Aorta (tissue), 5 donors: ENCODE data around the gene DLX3. TPM values are rescaled to one million over a fixed set of nuclear protein-coding genes. Genes with fewer than 3 reads are reported as not detected.

Experiments used
- ATAC-seq: fragments of 200-7000 bp; cut with Tn5 transposase; one replicate; pipeline ENCODE4 v1.9.1; 2022; ENCODE audit warnings: moderate library complexity; ENCODE audit not compliant: low FRiP score
- DNase-seq, 2 donors: peaks; one replicate each; pipeline ENCODE4 v3.0.0-alpha.2; 2020
- H3K27ac ChIP-seq, 2 donors: one replicate each; pipeline ENCODE4 v1.5.1; 2013; ENCODE audit warnings: low read length in 2 of 2, mild to moderate bottlenecking in 2 of 2, moderate library complexity in 2 of 2, control low read depth in 1 of 2, inconsistent platforms in 1 of 2, low read depth in 1 of 2
- H3K27me3 ChIP-seq, 2 donors: one replicate each; pipeline ENCODE4 v1.6.1; 2013; ENCODE audit warnings: control low read depth in 1 of 2, low read length in 1 of 2, mild to moderate bottlenecking in 1 of 2, moderate library complexity in 1 of 2; ENCODE audit not compliant: insufficient read depth in 2 of 2, control insufficient read depth in 1 of 2
- H3K36me3 ChIP-seq, 2 donors: one replicate each; pipeline ENCODE4 v1.6.1; 2013; ENCODE audit warnings: control low read depth in 1 of 2, low read length in 1 of 2, mild to moderate bottlenecking in 1 of 2; ENCODE audit not compliant: insufficient read depth in 2 of 2, control insufficient read depth in 1 of 2
- H3K4me1 ChIP-seq, 2 donors: one replicate each; pipeline ENCODE4 v1.6.1; 2013; ENCODE audit warnings: low read length in 2 of 2, control low read depth in 1 of 2, mild to moderate bottlenecking in 1 of 2, moderate library complexity in 1 of 2; ENCODE audit not compliant: insufficient read depth in 2 of 2, control insufficient read depth in 1 of 2
- H3K4me3 ChIP-seq, 2 donors: one replicate each; pipeline ENCODE4 v1.5.1; 2013; ENCODE audit warnings: low read length in 2 of 2, control low read depth in 1 of 2, mild to moderate bottlenecking in 1 of 2
- H3K9me3 ChIP-seq: one replicate; pipeline ENCODE4 v1.6.1; 2013; ENCODE audit warnings: mild to moderate bottlenecking, low read length; ENCODE audit not compliant: control insufficient read depth
- WGBS, 2 donors: extraction: QIAGEN DNeasy Blood & Tissue Kit; methylation state at CpG; one replicate each; pipeline ENCODE4 v1.1.7; 2013; 5-methylcytosine and 5-hydroxymethylcytosine counted together
- intact Hi-C, 2 donors: fragments of 100-400 bp; cut with DNase I; formaldehyde crosslinking; loops; one replicate each; pipeline versions ENCODE4 v1.14.2 to v1.15.0; 2022
- polyA plus RNA-seq, 2 donors: library from polyadenylated mRNA; stranded (reverse); fragments of 200-250 nt; gene quantifications; one replicate each; pipeline ENCODE4 v1.2.3, GENCODE V29; 2013
- total RNA-seq, 2 donors: library from RNA; stranded (reverse); fragmentation: NEBNext Ultra II Directional; extraction: Animal tissue kit (Norgen Biotek cat#: 25700); gene quantifications; one replicate each; pipeline ENCODE4 v1.2.1, GENCODE V29; 2021
- donor health status: healthy with polysubstance abuse.
- donor health status: Bipolar disorder and iron deficiency.
- donor health status: DM: no; HTN: no; CAD: no.
- donor health status: DM: no; HTN: no; CAD: no.
- donor health status: DM: yes; HTN: yes; CAD: no.

Gene DLX3
- total and polyA plus RNA-seq, 4 donors, result 0.18 to 1.3 (median 0.71) TPM

- Histone ChIP-seq H3K27ac (no peak overlapping the region), H3K4me3 (peak overlapping the region in 1 of 2 donors; percentile 1), H3K9me3 (no peaks in the 10 kb centered on the region), H3K27me3 (no peaks in the 10 kb centered on the region), H3K36me3 (no peaks in the 10 kb centered on the region), H3K4me1 (no peaks in the 10 kb centered on the region)
- 2% methylated on average over 37 to 64 of the region's 64 CpGs for WGBS, 2 donors
- ATAC-seq, result no peak
- intact Hi-C loops, result no loop called here
- DNase-seq, result peak; percentile 73 to 84
Observed at GRCh38 chr17:49968405-49969133, 26.5 kb downstream of the DLX3 start.

GRCh38 chr17:49967621-49968404 lies 27.2 kb downstream of the DLX3 start:
- WGBS, 2 donors, result 34 to 42% methylated on average over 10 of the region's 10 CpGs
- intact Hi-C loops, result no loop called here
- Histone ChIP-seq H3K27ac (no peak overlapping the region), H3K36me3 (no peaks in the 10 kb centered on the region), H3K27me3 (no peaks in the 10 kb centered on the region), H3K9me3 (no peaks in the 10 kb centered on the region), H3K4me1 (no peaks in the 10 kb centered on the region), H3K4me3 (peak overlapping the region in 1 of 2 donors; percentile 1)
- ATAC-seq, result no peak
- no peak for DNase-seq

- no peaks in the 10 kb centered on the region for H3K4me1 ChIP-seq
- intact Hi-C loops, result no loop called here
Observed at GRCh38 chr17:49967205-49967604, 27.8 kb downstream of the DLX3 start.

GRCh38 chr17:49966767-49967166 lies 28.3 kb downstream of the DLX3 start:
- ATAC-seq (no peak), DNase-seq (no peak)
- Histone ChIP-seq H3K4me1 (no peaks in the 10 kb centered on the region), H3K4me3 (no peak overlapping the region), H3K27ac (no peak overlapping the region), H3K9me3 (no peaks in the 10 kb centered on the region), H3K36me3 (no peaks in the 10 kb centered on the region), H3K27me3 (no peaks in the 10 kb centered on the region)
- 33 to 39% methylated on average over 3 of the region's 3 CpGs for WGBS, 2 donors
- intact Hi-C loops, result no loop called here

More at GRCh38 chr17:49967205-49967604, 27.8 kb downstream of the DLX3 start:
- Histone ChIP-seq H3K9me3 (no peaks in the 10 kb centered on the region), H3K4me3 (no peak overlapping the region), H3K36me3 (no peaks in the 10 kb centered on the region), H3K27me3 (no peaks in the 10 kb centered on the region), H3K27ac (no peak overlapping the region)
- WGBS, 2 donors, result 26 to 37% methylated on average over 3 of the region's 3 CpGs
- no peak for DNase-seq
- no peak for ATAC-seq

- Histone ChIP-seq H3K27ac (no peak overlapping the region), H3K36me3 (no peaks in the 10 kb centered on the region), H3K4me3 (no peak overlapping the region), H3K9me3 (no peaks in the 10 kb centered on the region), H3K27me3 (no peaks in the 10 kb centered on the region), H3K4me1 (no peaks in the 10 kb centered on the region)
- intact Hi-C loops, result no loop called here
- no peak for ATAC-seq
- WGBS, 2 donors, result 14 to 15% methylated on average over 16 of the region's 16 CpGs
- no peak for DNase-seq
Observed at GRCh38 chr17:49965524-49965909, 29.5 kb downstream of the DLX3 start.

GRCh38 chr17:49964769-49965523 lies 30.1 kb downstream of the DLX3 start:
- H3K36me3 ChIP-seq, result no peaks in the 10 kb centered on the region
- H3K4me1 ChIP-seq, result no peaks in the 10 kb centered on the region
- intact Hi-C loops, result no loop called here
- no peaks in the 10 kb centered on the region for H3K27me3 ChIP-seq
- no peaks in the 10 kb centered on the region for H3K9me3 ChIP-seq
- ATAC-seq, result no peak
- H3K4me3 ChIP-seq, result no peak overlapping the region
- WGBS, 2 donors, result 13% methylated on average over 52 of the region's 52 CpGs
- no peak overlapping the region for H3K27ac ChIP-seq
- DNase-seq, result no peak

- DNase-seq (no peak), ATAC-seq (no peak)
- intact Hi-C loops, result no loop called here
- Histone ChIP-seq H3K4me1 (no peaks in the 10 kb centered on the region), H3K4me3 (no peak overlapping the region), H3K27ac (no peak overlapping the region), H3K9me3 (no peaks in the 10 kb centered on the region), H3K36me3 (no peaks in the 10 kb centered on the region), H3K27me3 (no peaks in the 10 kb centered on the region)
- WGBS, 2 donors, result 12 to 16% methylated on average over 18 of the region's 18 CpGs
Observed at GRCh38 chr17:49964303-49964768, 30.7 kb downstream of the DLX3 start.

- H3K27me3 ChIP-seq, result no peaks in the 10 kb centered on the region
- intact Hi-C loops, result no loop called here
Observed at GRCh38 chr17:49963626-49964302, 31.3 kb downstream of the DLX3 start.

More at GRCh38 chr17:49963626-49964302, 31.3 kb downstream of the DLX3 start:
- no peaks in the 10 kb centered on the region for H3K9me3 ChIP-seq
- H3K4me3 ChIP-seq, result no peak overlapping the region
- WGBS, 2 donors, result 8% methylated on average over 44 to 52 of the region's 52 CpGs
- no peak overlapping the region for H3K27ac ChIP-seq
- ATAC-seq (no peak), DNase-seq (no peak)
- no peaks in the 10 kb centered on the region for H3K4me1 ChIP-seq
- H3K36me3 ChIP-seq, result no peaks in the 10 kb centered on the region
